NT2/D1 (cell line): ENCODE measurements around the gene NKX6-2.

ENCODE experiments used
- SUZ12 ChIP-seq: IDR thresholded peaks from 2 replicates; pipeline ENCODE4 v1.6.1; 2011; ENCODE audit not compliant: insufficient read length, insufficient read depth; ENCODE audit errors: extremely low read depth
- YY1 ChIP-seq: IDR thresholded peaks from 2 replicates; pipeline ENCODE4 v1.6.1; 2011; ENCODE audit not compliant: insufficient read length, insufficient read depth

- TF ChIP-seq SUZ12 (no peak), YY1 (no peak)
Observed at GRCh38 chr10:132755166-132755711, 30.7 kb downstream of the NKX6-2 start.
